ENCODE results near the gene RNASE11.
"Not testable (repeated sequence)": the region's sequence is repeated elsewhere in the genome, so short reads cannot be mapped to it uniquely, and the experiment has no call there.

RNASE11 gene

GRCh38 chr14:20569066-20569465 is 18.7 kb downstream of the RNASE11 start:
- Histone ChIP-seq H4K20me1 (ENCODE audit: insufficient read depth, low read length) (no peaks in the 10 kb centered on the region), H3K36me3 (ENCODE audit: insufficient read depth, low read length) (no peaks in the 10 kb centered on the region), H3K79me2 (ENCODE audit: insufficient read depth, low read length) (no peaks in the 10 kb centered on the region), H3K4me2 (ENCODE audit: insufficient read depth, low read length) (no peak overlapping the region), H3K27ac (ENCODE audit: low read length) (no peak overlapping the region), H2AFZ (ENCODE audit: low read depth, low read length) (no peak overlapping the region), H3K9me3 (ENCODE audit: insufficient read depth, low read length, severe bottlenecking) (no peaks in the 10 kb centered on the region), H3K9ac (ENCODE audit: low read depth, low read length) (no peak overlapping the region), H3K27me3 (ENCODE audit: insufficient read depth, low read length, poor library complexity) (peaks cover 4% of the 10 kb centered on the region), H3K4me1 (ENCODE audit: insufficient read depth, low read length) (no peaks in the 10 kb centered on the region), H3K4me3 (ENCODE audit: low read depth in 1 of 2, low read length in 2 of 2) (no peak overlapping the region)
- no peak for ATAC-seq (ENCODE audit: insufficient read depth, low read depth)
- no peak for TF ChIP-seq EZH2 (IDR thresholded peaks at IDR 0.05; ENCODE audit: borderline replicate concordance, low read depth, low read length, severe bottlenecking)
- TF ChIP-seq, protein P1, sequence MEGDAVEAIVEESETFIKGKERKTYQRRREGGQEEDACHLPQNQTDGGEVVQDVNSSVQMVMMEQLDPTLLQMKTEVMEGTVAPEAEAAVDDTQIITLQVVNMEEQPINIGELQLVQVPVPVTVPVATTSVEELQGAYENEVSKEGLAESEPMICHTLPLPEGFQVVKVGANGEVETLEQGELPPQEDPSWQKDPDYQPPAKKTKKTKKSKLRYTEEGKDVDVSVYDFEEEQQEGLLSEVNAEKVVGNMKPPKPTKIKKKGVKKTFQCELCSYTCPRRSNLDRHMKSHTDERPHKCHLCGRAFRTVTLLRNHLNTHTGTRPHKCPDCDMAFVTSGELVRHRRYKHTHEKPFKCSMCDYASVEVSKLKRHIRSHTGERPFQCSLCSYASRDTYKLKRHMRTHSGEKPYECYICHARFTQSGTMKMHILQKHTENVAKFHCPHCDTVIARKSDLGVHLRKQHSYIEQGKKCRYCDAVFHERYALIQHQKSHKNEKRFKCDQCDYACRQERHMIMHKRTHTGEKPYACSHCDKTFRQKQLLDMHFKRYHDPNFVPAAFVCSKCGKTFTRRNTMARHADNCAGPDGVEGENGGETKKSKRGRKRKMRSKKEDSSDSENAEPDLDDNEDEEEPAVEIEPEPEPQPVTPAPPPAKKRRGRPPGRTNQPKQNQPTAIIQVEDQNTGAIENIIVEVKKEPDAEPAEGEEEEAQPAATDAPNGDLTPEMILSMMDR (IDR thresholded peaks at IDR 0.05; ENCODE audit: borderline replicate concordance, extremely low read depth, low read length, poor library complexity, severe bottlenecking) = no peak
- no peak for DNase-seq

GRCh38 chr14:20568393-20568792 is 19.4 kb downstream of the RNASE11 start:
- no peak overlapping the region for H3K4me2 ChIP-seq (ENCODE audit: insufficient read depth, low read length)
- H3K4me3 ChIP-seq (ENCODE audit: low read depth in 1 of 2, low read length in 2 of 2) = no peak overlapping the region
- no peaks in the 10 kb centered on the region for H3K79me2 ChIP-seq (ENCODE audit: insufficient read depth, low read length)
- no peaks in the 10 kb centered on the region for H3K4me1 ChIP-seq (ENCODE audit: insufficient read depth, low read length)
- no peak overlapping the region for H3K27ac ChIP-seq (ENCODE audit: low read length)
- no peaks in the 10 kb centered on the region for H3K9me3 ChIP-seq (ENCODE audit: insufficient read depth, low read length, severe bottlenecking)
- peaks cover 4% of the 10 kb centered on the region for H3K27me3 ChIP-seq (ENCODE audit: insufficient read depth, low read length, poor library complexity)
- TF ChIP-seq, protein P1 (IDR thresholded peaks at IDR 0.05; ENCODE audit: borderline replicate concordance, extremely low read depth, low read length, poor library complexity, severe bottlenecking) = no peak
- TF ChIP-seq EZH2 (IDR thresholded peaks at IDR 0.05; ENCODE audit: borderline replicate concordance, low read depth, low read length, severe bottlenecking) = no peak
- no peak for DNase-seq
- H2AFZ ChIP-seq (ENCODE audit: low read depth, low read length) = no peak overlapping the region
- H3K9ac ChIP-seq (ENCODE audit: low read depth, low read length) = no peak overlapping the region
- ATAC-seq (ENCODE audit: insufficient read depth, low read depth) = no peak
- H3K36me3 ChIP-seq (ENCODE audit: insufficient read depth, low read length) = no peaks in the 10 kb centered on the region
- H4K20me1 ChIP-seq (ENCODE audit: insufficient read depth, low read length) = no peaks in the 10 kb centered on the region

- not testable (repeated sequence) for H3K9ac ChIP-seq (ENCODE audit: low read depth, low read length); ATAC-seq (ENCODE audit: insufficient read depth, low read depth); H2AFZ ChIP-seq (ENCODE audit: low read depth, low read length); H4K20me1 ChIP-seq (ENCODE audit: insufficient read depth, low read length); H3K9me3 ChIP-seq (ENCODE audit: insufficient read depth, low read length, severe bottlenecking); DNase-seq; H3K79me2 ChIP-seq (ENCODE audit: insufficient read depth, low read length); H3K36me3 ChIP-seq (ENCODE audit: insufficient read depth, low read length); H3K27ac ChIP-seq (ENCODE audit: low read length); H3K4me1 ChIP-seq (ENCODE audit: insufficient read depth, low read length); H3K4me2 ChIP-seq (ENCODE audit: insufficient read depth, low read length); H3K27me3 ChIP-seq (ENCODE audit: insufficient read depth, low read length, poor library complexity); H3K4me3 ChIP-seq (ENCODE audit: low read depth in 1 of 2, low read length in 2 of 2)
Measured at GRCh38 chr14:20567199-20567598, 20.6 kb downstream of the RNASE11 start.

GRCh38 chr14:20564501-20564997 is 23.3 kb downstream of the RNASE11 start:
- no peak for TF ChIP-seq EZH2 (IDR thresholded peaks at IDR 0.05; ENCODE audit: borderline replicate concordance, low read depth, low read length, severe bottlenecking)
- TF ChIP-seq, protein P1 (IDR thresholded peaks at IDR 0.05; ENCODE audit: borderline replicate concordance, extremely low read depth, low read length, poor library complexity, severe bottlenecking) = no peak
- H2AFZ ChIP-seq (ENCODE audit: low read depth, low read length) = no peak overlapping the region
- no peak overlapping the region for H3K27ac ChIP-seq (ENCODE audit: low read length)
- no peaks in the 10 kb centered on the region for H3K79me2 ChIP-seq (ENCODE audit: insufficient read depth, low read length)
- H3K9ac ChIP-seq (ENCODE audit: low read depth, low read length) = no peak overlapping the region
- DNase-seq (no peak), ATAC-seq (ENCODE audit: insufficient read depth, low read depth) (no peak)
- peaks cover 7% of the 10 kb centered on the region for H3K27me3 ChIP-seq (ENCODE audit: insufficient read depth, low read length, poor library complexity)
- no peak overlapping the region for H3K4me3 ChIP-seq (ENCODE audit: low read depth in 1 of 2, low read length in 2 of 2)
- H4K20me1 ChIP-seq (ENCODE audit: insufficient read depth, low read length) = no peaks in the 10 kb centered on the region
- no peak overlapping the region for H3K4me2 ChIP-seq (ENCODE audit: insufficient read depth, low read length)
- no peaks in the 10 kb centered on the region for H3K4me1 ChIP-seq (ENCODE audit: insufficient read depth, low read length)
- no peaks in the 10 kb centered on the region for H3K9me3 ChIP-seq (ENCODE audit: insufficient read depth, low read length, severe bottlenecking)
- no peaks in the 10 kb centered on the region for H3K36me3 ChIP-seq (ENCODE audit: insufficient read depth, low read length)
